Measurements from ENCODE around the gene TRAF3.

Gene TRAF3

GRCh38 chr14:102897299-102898027 is 120.2 kb downstream of the TRAF3 start:
- FAIRE-seq, result no peak

DNA sequence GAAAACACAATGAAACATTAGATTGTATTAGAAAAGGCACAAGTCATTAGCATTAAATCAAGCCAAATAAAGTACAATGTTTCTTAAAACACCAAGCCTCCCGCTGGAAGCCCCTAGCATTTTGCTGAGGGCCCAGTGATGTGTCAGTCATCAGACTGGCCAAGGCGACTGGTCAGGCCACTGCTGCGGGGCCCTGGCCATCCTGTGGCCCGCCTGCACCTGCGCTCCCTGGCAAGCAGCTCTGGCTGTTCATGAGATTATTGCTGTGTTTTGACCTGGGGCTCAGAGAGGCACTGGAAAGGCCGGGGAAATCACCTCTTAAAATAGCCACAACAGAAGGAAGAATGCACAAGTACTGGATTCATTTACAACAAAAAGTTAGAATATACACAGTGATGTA is 121.0 kb downstream of the TRAF3 start:
- FAIRE-seq, result no peak

GRCh38 chr14:102898776-102899515 is 121.7 kb downstream of the TRAF3 start:
- FAIRE-seq, result no peak

DNA sequence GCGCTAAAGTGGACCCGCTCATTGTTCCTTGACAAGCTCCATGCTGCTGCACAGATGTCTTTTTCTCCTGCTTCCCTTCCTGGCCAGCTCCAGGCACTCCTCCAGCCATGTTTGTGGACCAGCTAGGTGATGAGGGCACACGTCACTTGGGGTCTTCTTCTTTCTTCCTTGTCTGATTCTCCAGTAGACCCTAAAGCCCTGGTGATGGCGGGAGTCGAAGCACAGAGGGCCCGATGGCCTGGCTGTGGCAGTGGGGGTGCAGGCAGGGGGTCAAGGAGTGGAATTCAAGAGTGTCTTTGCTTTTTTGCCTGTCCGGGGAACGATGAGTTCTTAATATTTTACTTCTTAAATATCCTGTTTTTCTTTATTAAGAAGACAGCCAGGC is 122.3 kb downstream of the TRAF3 start:
- FAIRE-seq, result no peak

DNA sequence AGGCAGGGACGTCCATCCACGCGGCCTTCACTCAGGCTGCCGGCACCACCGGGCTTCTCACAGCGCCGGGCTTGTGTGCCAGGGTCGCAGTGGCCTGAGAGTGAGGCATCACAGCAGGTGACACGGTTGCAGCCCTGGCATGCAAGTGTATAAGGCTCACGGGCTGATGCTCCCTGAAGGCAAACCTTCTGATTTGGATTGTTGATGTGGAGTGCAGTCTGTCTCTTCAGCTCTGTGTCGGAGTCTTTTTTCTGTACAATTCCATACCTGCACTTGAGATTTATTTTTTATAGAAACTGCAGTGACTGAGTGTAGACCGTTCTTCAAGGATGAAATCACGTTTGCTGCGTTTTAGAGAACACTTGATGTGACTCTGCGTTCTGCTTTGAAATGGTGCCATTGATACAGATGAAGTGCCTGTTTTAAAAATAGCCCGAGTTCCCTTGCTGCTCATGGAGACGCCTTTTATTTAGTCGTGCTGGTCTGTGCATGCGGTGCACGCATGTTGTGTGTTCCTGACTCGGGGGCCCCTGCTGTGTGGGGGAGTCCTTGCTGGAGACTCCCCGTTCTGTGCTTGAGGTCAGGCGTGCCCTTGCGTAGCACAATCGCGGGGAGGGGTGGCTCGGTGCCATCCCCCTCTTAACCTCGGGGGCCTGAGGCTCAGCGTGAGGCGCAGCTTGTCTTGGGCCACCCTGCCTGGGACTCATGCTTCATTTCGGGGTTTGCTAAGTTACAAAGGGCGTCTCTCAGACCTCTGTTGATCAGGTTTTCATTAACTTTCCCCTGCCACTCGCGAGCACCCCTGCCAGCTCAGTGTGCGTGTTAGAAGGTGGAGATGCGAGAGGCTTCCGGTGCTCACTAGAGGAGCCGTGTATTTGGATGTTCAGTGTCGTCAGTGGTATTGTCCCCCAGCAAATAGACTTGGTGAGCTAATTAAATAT is 123.7 kb downstream of the TRAF3 start:
- FAIRE-seq, result no peak

DNA sequence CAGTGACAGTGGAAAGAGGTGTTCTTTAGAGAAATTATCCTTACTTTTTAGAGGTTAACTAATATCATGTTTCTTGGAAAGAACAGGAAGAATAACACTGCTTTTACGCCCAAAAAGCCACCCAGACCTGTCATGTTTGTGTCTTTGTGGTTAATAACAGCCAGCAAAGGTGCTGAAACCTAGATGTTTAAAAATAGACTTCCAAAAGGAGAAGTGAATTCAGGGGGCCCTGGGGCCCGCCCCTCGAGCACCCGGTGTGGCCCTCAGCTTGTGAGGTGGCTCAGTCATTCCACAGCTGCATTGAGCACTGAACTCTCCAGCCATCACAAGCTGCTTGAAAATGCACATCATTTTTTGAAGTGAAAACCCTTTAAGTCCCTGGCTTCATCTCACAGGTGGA is 124.4 kb downstream of the TRAF3 start:
- no peak for FAIRE-seq

GRCh38 chr14:102902086-102902485 is 124.8 kb downstream of the TRAF3 start:
- FAIRE-seq, result no peak

- FAIRE-seq, result no peak
Observed at GRCh38 chr14:102902523-102903247, 125.4 kb downstream of the TRAF3 start.

DNA sequence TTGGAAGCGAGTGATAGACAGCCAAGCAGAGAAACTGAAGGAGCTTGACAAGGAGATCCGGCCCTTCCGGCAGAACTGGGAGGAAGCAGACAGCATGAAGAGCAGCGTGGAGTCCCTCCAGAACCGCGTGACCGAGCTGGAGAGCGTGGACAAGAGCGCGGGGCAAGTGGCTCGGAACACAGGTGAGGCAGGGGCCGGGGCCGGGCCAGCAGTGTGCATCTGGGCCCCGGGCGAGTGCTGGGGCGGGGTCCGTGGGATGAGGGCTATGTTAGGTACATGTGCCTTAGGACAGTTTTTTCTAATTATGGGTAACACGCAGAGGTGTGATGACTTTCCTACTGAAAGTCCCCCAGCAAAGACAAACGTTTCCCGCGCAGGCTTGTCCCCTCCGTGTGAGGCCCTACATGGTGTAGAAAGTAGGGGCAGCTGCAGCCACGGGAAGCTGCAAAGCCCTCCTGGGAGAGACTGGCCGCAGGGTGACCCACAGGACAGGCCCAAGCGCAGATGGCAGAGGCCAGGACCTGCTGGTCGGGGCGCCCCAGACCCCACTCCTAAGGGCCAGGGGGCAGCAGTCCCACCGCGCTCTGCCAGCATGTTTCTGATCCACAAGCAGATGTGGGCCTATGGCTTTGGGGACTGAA is 126.1 kb downstream of the TRAF3 start:
- no peak for FAIRE-seq

- FAIRE-seq, result no peak
Observed at GRCh38 chr14:102903889-102904512, 126.8 kb downstream of the TRAF3 start.

DNA sequence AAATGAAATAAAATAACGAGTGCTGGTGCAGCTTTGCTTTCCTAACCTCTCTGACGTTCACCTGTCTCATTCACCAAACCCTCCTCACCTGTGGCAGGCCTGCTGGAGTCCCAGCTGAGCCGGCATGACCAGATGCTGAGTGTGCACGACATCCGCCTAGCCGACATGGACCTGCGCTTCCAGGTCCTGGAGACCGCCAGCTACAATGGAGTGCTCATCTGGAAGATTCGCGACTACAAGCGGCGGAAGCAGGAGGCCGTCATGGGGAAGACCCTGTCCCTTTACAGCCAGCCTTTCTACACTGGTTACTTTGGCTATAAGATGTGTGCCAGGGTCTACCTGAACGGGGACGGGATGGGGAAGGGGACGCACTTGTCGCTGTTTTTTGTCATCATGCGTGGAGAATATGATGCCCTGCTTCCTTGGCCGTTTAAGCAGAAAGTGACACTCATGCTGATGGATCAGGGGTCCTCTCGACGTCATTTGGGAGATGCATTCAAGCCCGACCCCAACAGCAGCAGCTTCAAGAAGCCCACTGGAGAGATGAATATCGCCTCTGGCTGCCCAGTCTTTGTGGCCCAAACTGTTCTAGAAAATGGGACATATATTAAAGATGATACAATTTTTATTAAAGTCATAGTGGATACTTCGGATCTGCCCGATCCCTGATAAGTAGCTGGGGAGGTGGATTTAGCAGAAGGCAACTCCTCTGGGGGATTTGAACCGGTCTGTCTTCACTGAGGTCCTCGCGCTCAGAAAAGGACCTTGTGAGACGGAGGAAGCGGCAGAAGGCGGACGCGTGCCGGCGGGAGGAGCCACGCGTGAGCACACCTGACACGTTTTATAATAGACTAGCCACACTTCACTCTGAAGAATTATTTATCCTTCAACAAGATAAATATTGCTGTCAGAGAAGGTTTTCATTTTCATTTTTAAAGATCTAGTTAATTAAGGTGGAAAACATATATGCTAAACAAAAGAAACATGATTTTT is 128.2 kb downstream of the TRAF3 start:
- no peak for FAIRE-seq

DNA sequence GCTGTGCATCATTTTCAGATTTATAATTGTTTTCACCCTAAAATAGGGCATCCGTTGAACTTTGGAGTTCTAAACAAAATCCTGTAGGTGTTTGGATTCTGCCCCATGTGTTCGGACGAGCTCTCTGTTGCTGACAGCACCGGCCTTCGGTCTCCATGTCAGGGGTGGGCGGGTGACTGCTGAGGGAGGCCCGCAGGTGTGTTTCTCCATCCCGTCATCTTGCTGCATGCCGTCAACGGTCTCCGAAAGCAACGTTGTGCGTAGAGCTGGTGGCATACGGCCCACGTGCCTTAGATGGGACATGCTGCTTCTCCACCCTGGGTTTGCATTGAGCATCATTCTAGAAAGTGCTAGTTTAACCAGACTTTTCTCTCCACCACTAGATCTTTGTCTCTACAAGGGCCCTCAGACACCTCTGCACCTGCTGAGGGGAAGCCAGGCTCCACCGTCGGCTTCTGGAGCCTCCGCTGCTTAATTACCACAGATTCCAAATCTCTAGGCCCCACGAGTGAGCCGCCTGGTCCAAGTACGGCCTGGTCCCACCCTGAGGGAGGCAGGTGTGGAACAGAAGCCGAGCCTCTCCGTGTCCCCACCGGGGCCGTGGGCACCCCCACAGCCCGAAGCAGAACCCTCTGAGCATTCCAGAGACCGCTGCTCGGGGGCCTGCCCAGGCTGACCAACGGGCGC is 129.5 kb downstream of the TRAF3 start:
- FAIRE-seq, result no peak

DNA sequence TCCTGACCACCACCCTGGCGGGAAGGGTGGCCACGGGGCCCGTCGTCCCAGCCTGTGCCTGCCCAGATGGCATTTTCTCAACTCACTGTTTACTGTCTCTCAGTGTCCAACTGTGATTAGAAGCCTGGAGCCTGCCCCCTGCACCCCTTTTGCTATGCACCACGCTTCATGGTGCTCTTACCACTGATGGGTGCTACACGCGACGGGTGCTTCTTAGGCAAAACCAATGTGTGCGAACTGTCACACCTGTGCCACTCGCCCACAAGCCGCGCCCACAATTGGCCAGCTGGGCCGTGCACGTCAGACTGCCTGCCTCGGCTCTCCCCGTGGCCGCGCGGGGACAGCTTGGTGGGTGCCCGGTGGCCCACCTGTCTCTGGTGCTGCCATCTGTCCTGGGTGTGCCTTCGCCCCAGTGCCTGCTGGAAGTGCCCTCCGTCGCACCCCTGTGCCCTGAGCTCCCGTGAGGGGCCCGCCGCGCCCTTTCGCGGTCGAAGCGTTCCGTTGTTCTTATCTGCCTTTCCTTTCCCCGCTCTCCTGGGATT is 130.1 kb downstream of the TRAF3 start:
- no peak for FAIRE-seq

DNA sequence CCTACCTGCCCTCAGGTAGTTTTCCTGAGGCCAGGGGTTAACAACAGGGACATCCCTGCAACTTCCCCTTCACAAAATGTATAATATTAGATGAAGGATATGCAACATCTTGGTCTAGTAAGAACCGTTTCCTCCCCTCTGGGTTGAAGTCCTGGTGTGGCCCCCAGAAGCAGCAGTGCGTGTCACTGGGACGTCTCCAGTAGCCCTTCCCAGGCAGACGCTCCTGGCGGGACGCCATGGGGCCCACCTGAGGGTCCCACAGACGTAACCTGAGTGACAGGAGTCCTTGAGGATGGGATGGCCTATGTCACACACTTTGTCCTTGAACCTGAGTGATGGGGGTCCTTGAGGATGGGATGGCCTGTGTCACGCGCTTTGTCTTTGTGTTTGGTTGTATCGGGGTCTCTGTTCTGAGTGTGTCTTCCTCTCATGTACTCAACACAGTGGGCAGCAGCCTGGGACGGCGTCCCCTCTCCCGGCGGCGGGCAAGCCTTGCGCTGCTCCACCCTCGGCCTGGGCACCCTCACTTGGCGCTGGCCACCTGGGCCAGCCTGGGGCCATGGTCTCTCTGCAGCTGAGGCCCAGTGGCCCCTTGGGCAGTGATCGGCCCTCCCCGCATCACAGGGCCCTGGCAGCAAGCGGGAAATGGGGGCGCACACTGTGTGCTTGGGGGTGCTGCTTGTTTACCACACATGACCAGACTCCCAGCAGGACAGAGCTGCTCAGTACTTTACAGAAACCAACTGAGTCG is 130.9 kb downstream of the TRAF3 start:
- FAIRE-seq, result no peak

DNA sequence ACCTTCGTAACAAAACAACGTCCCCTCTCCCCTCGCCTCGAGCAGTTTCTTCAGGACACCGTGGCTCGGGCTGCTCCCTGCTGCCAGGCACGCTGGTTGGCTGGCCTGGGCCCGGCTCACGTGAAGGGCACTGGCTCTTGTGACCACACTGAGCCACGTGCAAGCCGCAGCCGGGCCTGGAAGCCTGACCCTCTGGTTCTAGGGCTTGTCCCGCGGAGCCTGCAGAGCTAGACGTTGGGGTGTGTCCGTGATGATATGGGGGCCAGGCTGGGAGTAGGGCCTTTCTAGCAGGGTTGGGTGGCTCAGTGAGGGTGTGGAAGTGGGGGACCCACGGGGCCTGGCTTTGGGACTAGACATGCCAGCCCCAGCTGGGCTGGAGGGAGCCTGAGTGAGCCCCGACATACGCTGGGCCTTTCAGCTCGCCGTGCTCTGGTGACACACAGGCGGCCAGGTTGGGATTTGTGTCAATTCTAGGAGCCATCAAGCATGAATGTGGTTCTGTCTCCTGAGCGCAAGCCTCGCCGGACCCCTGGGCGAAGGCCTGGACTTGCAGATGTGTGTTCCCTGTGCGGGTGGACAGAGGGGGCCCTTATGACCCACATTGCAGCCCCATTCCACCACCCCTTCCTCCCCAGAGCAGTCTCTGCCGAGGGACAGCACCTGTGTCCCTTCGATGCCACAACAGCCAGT is 131.7 kb downstream of the TRAF3 start:
- no peak for FAIRE-seq

DNA sequence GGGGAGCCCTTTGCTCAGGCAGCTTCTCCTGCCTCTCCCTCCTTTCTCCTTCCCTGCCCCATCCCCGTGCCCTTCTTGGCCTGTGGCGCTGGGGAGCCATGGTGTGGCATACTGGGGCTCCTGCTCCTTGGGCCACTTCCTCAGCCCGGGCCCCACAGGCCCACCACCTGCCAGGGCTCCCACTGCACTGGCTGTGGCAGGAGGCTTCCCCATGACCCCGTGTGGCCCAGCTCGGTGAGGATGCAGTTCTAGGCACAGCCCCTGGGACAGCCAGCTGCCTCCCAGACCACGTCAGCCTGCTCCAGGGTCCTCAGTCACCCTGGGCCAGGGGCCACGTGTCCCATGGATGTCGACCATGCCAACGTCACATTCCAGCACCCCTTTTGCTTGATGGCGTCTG is 132.2 kb downstream of the TRAF3 start:
- FAIRE-seq, result no peak

DNA sequence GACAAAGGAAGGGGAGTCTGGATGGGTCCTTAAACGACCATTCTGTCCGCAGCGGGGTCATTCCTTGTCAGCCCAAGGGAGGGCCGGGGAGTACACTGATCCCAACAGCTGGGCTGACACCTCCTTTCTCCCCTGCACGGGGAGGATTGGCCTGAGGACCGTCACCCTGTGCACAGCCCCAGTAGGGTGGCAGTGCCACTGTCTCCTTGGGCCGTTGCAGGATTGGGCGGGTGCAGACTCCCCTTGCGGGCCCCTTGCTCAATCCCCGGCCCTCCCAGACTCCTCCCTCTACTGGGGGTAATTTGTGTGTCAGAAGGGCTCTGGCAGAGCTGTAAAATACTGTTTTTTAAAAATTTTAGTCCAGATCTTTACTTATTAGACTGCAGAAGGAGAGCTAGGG is 132.7 kb downstream of the TRAF3 start:
- FAIRE-seq, result no peak

DNA sequence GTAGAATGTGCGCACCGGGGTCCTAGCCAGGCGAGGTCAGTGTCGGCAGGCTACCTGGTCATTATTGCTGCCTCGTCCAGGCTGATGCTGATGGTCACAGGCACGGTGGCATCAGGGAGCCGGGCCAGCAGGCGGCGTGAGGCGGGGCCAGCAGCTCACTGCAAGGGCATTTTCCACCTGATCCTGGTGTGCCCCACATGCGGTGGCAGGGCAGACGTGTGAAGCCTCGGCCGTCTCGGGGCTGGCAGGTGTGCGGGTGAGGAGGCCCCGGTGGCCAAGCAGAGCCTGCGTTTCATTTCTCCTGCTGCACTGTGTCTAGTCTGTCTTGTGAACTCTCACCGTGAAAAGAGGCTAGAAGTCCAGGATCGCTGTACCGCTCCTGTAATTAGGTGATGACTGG is 133.2 kb downstream of the TRAF3 start:
- FAIRE-seq, result no peak

Measured in colon (tissue), 2 donors.